Tibial nerve (tissue), 4 donors: ENCODE results near the gene ZNF19.

Experiments
- CTCF ChIP-seq, 5 experiments: fragments of 200-600 bp in 3 of 5; fragments of 450-650 bp in 2 of 5; sonication (generic) in 3 of 5; IDR thresholded peaks; one replicate each; pipeline ENCODE4 v1.5.1; 2016 to 2019; ENCODE audit warnings: antibody characterized with exemption in 5 of 5, mild to moderate bottlenecking in 3 of 5, moderate library complexity in 2 of 5
- EP300 ChIP-seq, 2 donors: sonication (generic); formaldehyde crosslinking; IDR thresholded peaks; one replicate each; pipeline ENCODE4 v1.6.1; 2017; ENCODE audit warnings: antibody characterized with exemption in 2 of 2, mild to moderate bottlenecking in 1 of 2
- POLR2A ChIP-seq, 2 donors: fragments of 450-650 bp; IDR thresholded peaks; one replicate each; pipeline ENCODE4 v1.6.1; 2017; ENCODE audit warnings: antibody characterized with exemption in 2 of 2, mild to moderate bottlenecking in 2 of 2, moderate library complexity in 2 of 2

- TF ChIP-seq EP300 (IDR thresholded peaks at IDR 0.05) (no peak), POLR2A (IDR thresholded peaks at IDR 0.05) (no peak), CTCF (IDR thresholded peaks at IDR 0.05) (no peak)
Measured at GRCh38 chr16:71476457-71477124, 12.5 kb downstream of the ZNF19 start.
